Hematopoietic multipotent progenitor cell treated with erythropoietin and hydrocortisone succinate and interleukin-3 and kit ligand, for 15 days (in vitro differentiated cells): ENCODE data around the gene RUFY3.

ENCODE experiments used
- DNase-seq: peaks from one replicate; pipeline ENCODE4 v3.0.0-alpha.2; 2015; ENCODE audit warnings: low spot score

Gene RUFY3

DNA sequence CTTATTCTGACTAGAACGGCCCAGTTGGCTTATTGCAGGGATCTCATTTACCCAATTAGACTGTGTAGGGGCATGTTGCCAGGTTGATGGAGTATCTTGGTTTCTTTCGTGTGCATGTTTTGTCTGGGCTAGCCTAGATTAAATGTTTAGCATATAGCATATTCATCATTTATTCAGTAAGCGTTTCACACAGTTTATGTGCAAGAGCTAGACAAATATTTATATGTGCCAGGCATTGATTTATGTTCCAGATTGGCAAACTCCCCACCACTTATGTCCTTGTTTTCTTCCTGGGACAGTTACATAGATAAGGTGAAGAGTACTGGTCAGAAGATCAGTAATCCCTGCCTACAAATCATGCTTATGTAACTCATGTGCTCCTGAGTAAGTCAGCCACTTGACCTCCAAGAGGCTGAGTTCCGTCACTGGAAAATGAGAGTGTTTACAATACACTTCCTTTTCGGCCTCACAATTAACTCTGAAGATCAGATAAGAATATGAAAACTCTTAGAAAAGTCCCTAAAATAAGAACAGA, 57.2 kb downstream of the RUFY3 start:
- DNase-seq = no peak

DNA sequence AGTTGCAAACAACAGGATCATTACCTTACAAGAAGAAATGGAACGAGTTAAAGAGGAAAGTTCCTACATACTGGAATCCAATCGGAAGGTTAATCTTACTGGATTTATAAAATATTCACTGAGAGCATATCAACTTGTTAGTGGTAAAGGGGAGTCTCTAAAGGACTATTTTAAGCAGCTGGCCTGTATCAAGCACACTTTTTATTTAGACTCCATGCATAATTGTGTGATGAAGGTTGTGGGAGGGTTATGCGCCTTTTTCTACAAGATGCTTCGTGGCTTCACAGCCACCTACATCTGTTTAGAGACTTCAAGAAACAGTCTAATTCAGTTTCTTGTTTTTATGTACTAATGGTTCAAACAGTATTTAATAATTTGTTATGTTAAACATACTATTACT, 61.3 kb downstream of the RUFY3 start:
- no peak for DNase-seq

DNA sequence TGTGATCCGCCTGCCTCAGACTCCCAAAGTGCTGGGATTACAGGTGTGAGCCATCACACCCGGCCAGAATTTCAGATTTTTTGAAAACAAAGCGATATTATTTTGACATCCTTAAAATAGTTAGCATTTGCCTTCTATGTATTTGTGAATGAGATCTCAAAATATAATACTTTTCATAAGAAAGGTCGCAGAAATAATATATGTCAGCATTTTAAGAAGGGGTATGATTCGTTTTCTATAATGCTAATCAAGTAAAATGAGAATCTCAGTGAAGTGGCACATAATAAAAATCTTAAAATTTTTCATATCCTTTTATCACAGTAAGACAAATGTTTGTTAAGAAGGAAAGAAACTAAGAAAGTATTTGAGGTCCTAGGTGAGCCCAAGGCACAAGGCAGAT, 65.7 kb downstream of the RUFY3 start:
- no peak for DNase-seq

DNA sequence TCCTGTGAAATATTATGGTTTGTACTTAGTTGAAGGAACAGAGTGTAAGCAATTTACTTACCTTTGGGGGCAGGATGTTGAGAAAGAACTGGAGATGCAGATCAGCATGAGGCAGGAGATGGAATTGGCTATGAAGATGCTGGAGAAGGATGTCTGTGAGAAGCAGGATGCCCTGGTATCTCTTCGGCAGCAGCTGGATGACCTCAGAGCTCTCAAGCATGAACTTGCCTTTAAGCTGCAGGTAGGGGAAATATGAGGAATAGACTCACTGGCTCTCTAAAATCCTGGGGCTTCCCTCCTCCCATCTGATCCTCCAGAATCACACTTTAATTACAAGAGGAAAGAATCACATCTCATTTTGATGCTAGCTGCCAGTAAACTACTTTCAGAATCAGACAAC, 67.0 kb downstream of the RUFY3 start:
- no peak for DNase-seq

DNA sequence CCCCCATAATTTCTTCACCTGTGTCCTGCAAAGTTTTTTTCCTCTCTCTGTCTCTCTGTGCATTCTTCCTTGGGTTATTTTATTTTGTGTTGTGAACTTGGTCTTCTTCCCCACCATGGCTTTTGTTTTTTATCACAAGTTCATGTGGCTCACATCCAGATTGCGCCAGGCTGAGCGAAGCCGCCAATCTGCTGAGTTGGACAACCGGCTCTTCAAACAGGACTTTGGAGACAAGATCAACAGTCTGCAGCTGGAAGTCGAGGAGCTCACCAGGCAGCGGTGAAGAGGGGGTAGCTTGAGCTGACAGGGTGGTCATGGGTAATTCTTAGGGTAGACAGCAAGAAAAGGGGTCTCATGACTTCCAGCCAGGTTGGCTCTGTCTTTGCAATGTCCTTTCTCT, 71.9 kb downstream of the RUFY3 start:
- no peak for DNase-seq

DNA sequence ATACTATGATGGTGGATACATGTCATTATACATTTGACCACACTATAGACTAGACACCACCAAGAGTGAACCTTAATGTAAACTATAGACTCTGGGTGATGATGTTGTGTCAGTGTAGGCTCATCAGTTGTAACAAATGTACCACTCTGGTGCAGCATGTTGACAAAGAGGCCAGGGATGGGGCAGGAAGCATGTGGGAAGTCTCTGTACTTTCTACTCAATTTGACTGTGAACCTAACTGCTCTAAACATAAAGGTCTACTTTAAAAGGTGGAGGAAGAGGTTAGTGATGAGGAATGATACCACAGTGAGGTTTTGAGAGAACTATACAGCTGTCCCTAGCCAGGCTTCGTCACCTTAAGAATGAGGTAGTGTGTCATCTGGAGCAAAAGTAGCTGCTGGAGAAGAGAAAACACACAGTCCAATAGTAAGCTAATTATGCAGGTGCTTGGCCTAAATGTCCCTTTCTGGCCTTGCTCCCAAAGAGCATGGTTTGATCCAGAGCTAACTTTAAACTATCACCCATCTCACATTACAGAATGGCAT, 79.6 kb downstream of the RUFY3 start:
- no peak for DNase-seq

DNA sequence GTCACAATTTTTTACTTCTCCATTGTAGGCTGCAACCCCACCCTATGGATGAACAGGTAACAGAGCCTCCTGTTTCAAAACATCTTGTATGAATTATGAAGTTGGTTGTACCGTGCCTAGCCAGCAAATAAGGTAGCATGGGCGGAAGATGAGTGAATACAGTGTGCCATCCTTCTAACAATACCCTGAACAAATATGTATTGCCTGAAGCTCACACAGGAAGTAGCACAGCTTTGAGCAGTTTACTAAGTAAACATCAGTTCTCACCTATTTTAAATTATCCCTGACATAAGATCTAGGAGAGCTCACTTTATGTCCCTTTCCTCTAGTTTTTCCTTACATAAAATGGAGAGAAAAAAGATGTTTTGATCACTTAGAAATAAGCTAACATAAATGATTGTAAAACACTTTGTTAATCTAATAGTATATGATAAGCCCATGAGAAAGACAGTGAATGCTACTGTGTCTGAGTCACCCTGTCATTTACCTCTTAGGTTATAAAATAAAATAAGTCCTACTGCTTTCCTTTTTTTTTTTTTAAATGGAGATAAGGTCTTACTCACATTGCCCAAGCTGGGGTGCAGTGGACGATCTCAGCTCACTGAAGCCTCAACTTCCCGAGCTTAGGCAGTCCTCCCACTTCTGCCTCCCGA, 81.3 kb downstream of the RUFY3 start:
- no peak for DNase-seq

DNA sequence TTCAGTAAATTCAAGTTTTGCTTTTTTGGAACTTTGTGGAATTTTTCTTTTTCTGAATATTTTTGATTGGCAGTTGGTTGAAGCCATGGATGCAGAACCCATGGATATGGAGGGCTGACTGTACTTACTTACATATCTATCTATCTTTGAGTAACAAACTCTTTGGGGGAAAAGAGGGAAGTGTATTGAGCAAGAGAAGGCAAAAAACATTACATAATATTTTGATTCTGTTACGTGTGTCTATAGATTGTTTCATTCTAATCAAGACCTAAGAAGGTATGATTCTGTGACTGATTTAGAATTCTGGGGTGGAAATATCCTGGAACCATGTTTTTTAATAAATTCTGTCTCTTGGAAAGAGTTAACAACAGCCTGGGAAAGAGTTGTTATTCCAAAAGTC, 86.4 kb downstream of the RUFY3 start:
- DNase-seq = no peak

DNA sequence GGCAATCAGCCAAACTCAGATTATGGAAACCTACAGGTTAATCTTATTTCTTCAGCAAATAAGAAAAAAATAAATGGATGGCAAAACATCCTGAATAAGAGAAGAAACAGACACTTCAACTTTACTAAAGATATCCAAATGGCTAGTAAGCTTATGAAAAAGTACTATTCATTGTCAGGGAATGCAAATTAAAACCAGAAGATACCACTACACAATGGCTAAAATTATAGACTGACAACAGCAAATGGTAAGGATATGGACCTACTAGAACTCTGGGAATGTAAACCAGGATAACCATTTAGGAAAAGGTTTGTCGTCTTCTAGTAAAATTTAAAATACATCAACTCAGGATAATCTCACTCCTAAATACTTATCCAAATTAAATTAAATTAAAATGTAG, 93.6 kb downstream of the RUFY3 start:
- no peak for DNase-seq

DNA sequence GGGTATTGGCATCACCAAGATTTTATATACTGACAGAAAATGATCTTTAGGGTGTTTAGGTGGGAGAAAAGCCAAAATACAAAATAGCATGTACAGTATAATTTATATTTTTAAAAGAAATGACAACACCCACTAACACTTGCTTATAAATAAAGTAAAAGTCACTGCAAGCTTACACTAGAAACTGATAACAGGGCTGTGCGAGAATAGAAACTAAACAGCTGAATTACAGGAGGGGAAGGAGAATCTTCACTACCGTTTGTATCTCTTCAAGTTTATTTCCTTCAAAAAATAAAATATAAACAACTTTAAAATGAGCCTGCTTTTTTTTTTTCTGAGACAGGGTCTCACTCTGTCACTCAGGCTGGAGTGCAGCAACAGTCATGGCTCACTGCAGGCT, 95.1 kb downstream of the RUFY3 start:
- DNase-seq = no peak

DNA sequence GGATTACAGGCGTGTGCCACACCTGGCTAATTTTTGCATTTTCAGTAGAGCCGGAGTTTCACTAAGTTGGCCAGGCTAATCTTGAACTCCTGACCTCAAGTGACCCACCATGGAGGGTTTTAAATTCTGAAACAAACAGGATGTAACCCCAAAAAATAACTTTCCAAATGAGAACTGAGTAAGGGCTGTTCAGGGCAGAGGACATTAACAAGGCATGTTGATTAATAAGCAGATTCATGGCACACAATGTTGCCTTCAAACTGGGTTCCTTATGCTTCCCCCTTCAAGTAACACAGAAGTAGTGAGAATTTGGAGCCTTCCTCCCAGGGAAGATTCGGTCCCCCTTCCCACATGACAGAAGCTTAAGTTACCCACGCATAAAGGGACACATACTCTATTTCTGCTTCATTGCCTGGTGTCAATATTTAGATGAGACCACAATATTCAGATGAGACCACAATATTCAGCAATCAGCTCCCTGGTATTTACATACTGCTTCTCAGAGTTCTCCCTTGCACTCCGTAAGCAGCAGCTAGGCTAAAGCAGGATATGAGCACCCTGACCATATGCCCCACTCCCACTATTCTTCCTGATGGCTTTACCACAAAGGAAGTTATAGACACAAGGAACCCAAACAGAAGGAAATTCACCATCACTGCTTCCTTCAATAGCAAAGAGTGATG, 96.5 kb downstream of the RUFY3 start:
- no peak for DNase-seq

DNA sequence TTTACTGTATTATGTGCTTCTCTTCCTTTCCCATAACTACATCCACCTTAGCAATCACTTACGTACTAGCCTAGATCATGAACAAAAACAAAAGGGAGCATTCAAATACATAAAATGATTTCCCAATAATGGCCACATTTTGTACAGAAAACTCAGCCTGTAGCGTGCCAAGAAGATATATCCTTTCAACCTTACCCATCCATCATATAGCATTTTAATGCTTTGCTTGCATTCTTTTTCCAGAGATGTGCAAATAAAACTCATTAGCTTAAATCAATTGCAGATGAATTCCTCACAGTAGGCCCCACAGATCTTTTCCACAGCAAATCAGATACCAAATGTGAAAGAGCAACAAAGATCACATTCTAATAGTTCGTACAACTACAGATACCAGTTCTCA, 97.2 kb downstream of the RUFY3 start:
- no peak for DNase-seq

DNA sequence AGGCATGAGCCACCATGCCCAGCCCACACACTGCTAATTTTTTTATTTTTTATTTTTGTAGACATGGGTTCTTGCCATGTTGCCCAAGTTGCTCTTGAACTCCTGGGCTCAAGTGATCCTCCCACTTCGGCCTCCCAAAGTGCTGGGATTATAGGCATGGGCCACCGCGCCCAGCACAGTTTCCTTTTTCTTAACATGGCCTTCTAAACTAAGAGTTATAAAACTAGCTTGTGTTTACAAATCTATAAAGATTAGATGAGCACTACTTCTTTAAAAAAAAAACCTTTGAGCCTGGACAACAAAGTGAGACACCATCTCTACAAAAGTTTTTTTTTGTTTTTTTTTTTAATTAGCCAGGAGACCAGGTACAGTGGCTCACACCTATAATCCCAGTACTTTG, 107.3 kb downstream of the RUFY3 start:
- DNase-seq = no peak

DNA sequence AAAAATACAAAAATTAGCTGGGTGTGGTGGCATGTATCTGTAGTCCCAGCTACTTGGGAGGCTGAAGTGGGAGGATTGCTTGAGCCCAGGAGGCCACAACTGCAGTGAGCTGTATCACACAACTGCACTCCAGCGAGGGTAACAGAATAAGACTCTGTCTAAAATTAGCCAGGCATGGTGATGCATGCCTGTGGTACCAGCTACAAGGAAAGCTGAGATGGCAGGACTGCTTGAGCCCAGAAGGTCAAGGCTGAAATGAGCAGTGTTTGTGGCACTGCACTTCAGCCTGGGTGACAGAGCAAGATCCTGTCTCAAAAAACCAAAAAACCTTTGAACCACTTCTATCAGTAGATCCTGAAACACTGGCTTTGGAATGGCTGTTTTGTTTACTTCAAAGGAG, 107.7 kb downstream of the RUFY3 start:
- no peak for DNase-seq

DNA sequence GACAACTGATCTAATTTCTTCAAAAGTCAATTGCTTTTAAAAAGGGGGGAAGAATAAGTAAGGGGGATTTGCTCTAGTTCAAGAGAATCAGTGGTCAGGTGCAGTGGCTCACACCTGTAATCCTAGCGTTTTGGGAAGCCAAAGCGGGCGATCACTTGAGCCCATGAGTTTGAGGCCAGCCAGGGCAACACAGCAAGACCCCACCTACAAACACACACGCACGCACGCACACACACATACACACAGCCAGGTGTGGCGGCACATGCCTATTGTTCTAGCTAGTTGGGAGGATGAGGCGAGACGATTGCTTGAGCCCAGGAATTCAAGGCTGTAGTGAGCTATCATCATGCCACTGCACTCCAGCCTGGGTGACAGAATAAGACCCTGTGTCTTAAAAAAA, 108.3 kb downstream of the RUFY3 start:
- no peak for DNase-seq

DNA sequence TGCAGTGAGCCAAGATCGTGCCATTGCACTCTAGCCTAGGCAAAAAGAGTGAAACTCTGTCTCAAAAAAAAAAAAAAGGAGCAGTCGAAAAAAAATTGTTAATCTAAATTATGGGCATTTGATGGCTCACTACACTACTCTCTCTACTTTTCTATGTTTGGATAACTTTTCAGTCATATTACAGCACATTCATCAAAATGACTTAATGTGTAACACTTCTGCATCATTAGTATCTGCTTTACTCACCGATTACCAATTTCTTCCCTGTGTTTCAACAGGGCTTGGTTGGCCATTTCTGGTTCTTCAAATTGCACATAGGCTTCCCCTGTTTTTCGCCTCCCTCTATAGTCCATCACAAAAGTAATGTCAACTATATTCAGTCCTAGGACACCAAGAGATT, 109.5 kb downstream of the RUFY3 start:
- no peak for DNase-seq

DNA sequence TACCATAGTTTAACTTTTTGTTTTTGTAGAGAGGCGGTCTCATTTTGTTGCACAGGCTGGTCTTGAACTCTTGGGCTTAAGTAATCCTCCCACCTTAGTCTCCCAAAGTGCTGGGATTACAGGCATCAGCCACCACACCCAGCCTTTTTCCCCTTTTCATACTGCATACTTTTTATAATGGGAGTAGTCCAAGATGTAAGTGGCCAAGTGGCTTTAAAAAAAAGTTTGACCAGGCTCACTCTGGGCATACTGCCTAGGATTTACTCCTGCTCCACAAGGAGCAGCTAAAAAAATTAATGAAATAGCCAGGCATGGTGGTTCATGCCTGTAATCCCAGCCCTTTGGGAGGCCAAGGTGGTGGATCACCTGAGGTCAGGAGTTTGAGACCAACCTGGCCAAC, 111.9 kb downstream of the RUFY3 start:
- DNase-seq = no peak

DNA sequence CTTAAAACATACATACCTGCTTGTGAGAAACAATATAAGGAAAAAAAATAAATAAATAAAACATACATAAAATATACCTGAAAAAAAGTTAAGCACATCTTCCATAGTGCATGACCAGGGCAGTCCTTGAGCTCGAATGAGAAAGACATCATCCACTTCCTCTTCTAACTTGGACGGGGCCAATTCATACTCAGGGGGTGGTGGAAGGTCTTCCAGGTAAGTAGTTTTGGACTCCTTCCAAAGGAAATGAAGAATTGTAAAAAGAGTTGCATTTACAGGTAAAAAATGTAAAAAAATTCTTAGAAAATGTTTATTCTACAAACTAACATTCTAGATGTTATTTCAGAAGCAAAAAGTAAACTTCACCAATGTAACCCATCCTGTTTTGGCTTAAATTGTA, 114.3 kb downstream of the RUFY3 start:
- no peak for DNase-seq

DNA sequence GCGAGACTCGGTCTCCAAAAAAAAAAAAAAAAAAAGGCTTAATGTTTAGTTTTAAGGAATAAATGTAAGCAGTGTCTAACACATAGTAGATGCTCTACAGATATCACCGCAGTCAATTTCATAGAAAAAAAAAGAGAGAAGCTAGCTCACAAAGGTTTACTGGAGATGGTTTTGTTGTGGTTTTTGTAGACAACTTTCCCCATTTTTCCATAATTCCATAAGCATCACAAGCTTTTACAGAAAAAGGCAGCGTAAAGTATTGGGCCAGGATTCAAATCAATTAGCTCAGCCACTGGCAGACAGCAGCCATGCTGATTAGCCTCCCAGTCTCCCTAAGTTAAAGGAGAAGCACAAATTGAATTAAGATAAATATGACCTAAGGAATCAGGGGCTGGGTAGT, 116.4 kb downstream of the RUFY3 start:
- peak; percentile 15 for DNase-seq

DNA sequence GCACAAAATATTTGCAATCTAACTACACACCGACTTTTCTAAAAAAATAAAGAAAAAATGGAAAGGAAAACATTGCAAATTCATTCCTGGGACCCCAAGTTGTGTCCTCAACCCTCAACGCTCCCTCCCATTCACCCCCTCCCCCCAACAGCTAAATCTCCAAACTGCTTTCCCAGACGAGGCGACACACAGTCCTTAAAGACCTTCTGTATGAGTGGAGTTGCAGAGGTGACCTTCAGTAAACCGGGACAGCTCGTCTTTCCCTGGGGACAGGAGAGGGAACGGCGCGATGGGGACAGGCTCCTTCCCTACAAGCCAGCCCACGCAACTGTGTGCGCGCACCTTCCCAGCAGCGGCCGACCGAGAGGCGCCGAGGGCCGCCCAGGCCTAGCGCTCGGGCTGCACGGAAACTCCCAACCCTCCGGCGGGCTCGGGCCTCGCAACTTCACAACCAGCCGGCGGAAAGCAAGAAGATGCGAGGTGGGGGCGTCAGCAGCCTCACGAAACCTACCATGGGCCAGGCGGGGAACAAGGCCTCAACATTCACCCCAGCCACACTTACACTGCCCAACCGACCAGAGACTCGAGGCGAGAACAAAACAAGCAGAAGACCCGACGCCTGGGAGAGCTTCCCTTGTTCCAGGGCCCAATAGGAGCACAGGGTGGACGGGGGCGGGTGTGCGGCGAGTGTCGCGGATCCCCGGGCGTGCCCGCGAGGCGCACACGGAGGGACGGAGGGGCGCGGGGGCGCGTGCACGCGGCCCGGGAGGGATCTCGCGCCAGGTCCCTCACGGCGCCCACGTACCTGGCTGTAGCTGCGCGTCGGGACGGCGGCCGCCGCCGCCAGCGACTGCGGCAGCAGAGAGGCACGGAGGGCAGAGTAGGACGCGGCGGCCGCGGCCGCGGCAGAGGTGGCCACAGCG, 117.2 kb downstream of the RUFY3 start:
- peak; percentile 56 for DNase-seq

DNA sequence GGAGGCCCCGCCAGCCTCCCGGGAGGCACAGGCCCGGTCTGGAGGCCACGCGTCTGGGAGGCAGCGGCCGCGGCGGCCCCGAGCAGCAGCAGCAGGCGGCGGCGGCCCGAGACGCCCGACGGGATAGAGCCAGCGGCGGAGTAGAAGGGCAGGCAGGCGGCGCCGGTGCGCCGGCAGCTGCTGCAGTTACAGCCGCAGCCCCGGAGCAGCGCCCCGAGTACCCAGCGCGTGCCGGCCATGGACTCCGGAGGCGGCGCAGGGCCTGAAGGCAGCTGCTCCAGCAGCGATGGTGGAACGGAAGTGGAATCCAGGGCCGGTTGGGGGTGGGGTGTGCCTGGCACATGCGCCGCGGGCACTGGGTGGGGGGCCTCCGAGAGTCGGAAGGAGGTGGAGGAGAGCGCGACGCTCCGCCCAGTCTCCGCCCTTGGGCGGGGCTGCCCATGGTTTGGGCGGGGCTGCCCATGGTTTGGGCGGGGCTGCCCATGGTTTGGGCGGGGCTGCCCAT, 117.9 kb downstream of the RUFY3 start, which contains the start of gene GRSF1:
GRSF1 (minus strand) TSS at position 302 of the 505 bp plus-strand sequence; CDS start at position 239, 63 bp downstream.
- peak; percentile 87 for DNase-seq

DNA sequence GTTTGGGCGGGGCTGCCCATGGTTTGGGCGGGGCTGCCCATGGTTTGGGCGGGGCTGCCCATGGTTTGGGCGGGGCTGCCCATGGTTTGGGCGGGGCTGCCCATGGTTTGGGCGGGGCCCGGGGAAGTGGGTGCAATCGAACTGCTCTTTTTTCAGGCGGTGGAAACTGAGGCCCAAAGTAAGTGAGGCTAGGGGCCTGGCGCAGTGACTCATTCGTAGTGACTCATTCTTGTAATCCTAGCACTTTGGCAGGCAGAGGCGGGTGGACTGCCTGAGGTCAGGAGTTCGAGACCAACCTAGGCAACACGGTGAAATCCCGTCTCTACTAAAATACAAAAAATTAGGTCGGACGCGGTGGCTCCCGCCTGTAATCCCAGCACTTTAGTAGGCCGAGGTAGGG, 118.4 kb downstream of the RUFY3 start:
- DNase-seq = peak; percentile 58
